ENCODE data around the gene ANKRD13B.

DNA sequence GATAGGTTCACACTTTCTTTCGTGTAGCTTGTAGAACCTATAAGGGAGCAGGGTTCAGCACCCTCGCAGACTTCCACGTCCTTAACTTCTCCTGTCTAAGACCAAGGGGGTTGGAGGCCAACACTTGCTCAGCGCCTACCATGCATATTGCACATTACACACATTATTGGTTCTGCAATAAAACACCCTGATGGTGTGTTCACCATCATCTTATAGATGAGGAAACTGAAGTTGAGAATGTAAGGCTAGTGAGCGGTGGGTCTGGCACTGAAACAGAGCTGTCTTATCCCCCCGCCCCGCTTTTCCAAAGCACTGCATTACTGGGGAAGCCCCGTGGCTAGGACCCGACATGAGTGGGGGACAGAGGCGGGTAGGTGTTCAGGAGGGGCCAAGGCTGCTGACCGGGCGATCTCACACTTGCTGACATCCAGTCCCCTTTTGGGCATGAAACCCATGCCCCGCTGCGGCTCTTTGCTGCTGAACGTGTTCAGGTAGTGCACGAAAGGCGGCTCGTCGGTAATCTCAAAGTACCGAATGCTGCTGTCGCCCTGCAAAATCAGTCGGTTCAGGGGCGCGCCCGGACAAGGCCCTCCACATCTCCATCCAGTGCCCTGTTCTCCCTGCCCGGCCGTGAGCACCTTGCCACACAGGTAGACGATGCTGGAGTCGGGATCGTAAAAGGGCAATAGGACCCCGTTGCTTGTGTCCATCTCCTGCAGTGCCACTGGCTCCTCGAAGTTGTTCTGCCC is 23.5 kb downstream of the ANKRD13B start:
- TF ChIP-seq, protein P1, sequence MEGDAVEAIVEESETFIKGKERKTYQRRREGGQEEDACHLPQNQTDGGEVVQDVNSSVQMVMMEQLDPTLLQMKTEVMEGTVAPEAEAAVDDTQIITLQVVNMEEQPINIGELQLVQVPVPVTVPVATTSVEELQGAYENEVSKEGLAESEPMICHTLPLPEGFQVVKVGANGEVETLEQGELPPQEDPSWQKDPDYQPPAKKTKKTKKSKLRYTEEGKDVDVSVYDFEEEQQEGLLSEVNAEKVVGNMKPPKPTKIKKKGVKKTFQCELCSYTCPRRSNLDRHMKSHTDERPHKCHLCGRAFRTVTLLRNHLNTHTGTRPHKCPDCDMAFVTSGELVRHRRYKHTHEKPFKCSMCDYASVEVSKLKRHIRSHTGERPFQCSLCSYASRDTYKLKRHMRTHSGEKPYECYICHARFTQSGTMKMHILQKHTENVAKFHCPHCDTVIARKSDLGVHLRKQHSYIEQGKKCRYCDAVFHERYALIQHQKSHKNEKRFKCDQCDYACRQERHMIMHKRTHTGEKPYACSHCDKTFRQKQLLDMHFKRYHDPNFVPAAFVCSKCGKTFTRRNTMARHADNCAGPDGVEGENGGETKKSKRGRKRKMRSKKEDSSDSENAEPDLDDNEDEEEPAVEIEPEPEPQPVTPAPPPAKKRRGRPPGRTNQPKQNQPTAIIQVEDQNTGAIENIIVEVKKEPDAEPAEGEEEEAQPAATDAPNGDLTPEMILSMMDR (optimal IDR thresholded peaks at IDR 0.05 in 1 of 3, IDR thresholded peaks at IDR 0.05 in 1 of 3, conservative IDR thresholded peaks at IDR 0.05 in 1 of 3; ENCODE audit: extremely low read depth in 1 of 3, insufficient read depth in 2 of 3, low read length in 3 of 3): no peak
- no peak for TF ChIP-seq EZH2 (IDR thresholded peaks at IDR 0.05; ENCODE audit: low read length)
